ENCODE data around the gene COL27A1. TPM values are rescaled to one million over a fixed set of nuclear protein-coding genes. Genes with fewer than 3 reads are reported as not detected.

The COL27A1 gene
- total RNA-seq, 2 donors from 2014 or later: 8.7 to 54.8 TPM

- no peaks in the 10 kb centered on the region for H3K9me3 ChIP-seq
- no peaks in the 10 kb centered on the region for H3K27me3 ChIP-seq (replicated peaks; ENCODE audit: insufficient read depth)
- DNase-seq (ENCODE audit: low spot score): no peak
- WGBS: 87% methylated on average over 13 of the region's 13 CpGs
- H3K27ac ChIP-seq: no peak overlapping the region
- no peaks in the 10 kb centered on the region for H3K4me1 ChIP-seq (replicated peaks)
- intact Hi-C loops (cut with DNase I): no loop called here
- H3K4me3 ChIP-seq: no peak overlapping the region
- H3K36me3 ChIP-seq: no peaks in the 10 kb centered on the region
- TF ChIP-seq POLR2AphosphoS5 (IDR thresholded peaks at IDR 0.05): no peak
- TF ChIP-seq POLR2A (IDR thresholded peaks at IDR 0.05): no peak
- TF ChIP-seq CTCF (IDR thresholded peaks at IDR 0.05): no peak
These were observed 153.8 kb downstream of the COL27A1 start for GRCh38 chr9:114309096-114309495.

- no peaks in the 10 kb centered on the region for H3K27me3 ChIP-seq (replicated peaks; ENCODE audit: insufficient read depth)
- H3K4me3 ChIP-seq: no peak overlapping the region
- H3K27ac ChIP-seq: no peak overlapping the region
- no peaks in the 10 kb centered on the region for H3K36me3 ChIP-seq
- TF ChIP-seq CTCF (IDR thresholded peaks at IDR 0.05) (no peak), POLR2AphosphoS5 (IDR thresholded peaks at IDR 0.05) (no peak), POLR2A (IDR thresholded peaks at IDR 0.05) (no peak)
- intact Hi-C loops (cut with DNase I): no loop called here
- no peaks in the 10 kb centered on the region for H3K4me1 ChIP-seq (replicated peaks)
- WGBS: 88% methylated on average over 22 of the region's 22 CpGs
- H3K9me3 ChIP-seq: no peaks in the 10 kb centered on the region
- no peak for DNase-seq (ENCODE audit: low spot score)
These were observed 155.4 kb downstream of the COL27A1 start for GRCh38 chr9:114310471-114311450.

GRCh38 chr9:114311571-114312512, 156.5 kb downstream of the COL27A1 start:
- WGBS: 91% methylated on average over 28 of the region's 28 CpGs
- Histone ChIP-seq H3K36me3 (no peaks in the 10 kb centered on the region), H3K9me3 (no peaks in the 10 kb centered on the region), H3K4me1 (replicated peaks) (no peaks in the 10 kb centered on the region), H3K27me3 (replicated peaks; ENCODE audit: insufficient read depth) (no peaks in the 10 kb centered on the region), H3K4me3 (no peak overlapping the region), H3K27ac (no peak overlapping the region)
- intact Hi-C loops (cut with DNase I): no loop called here
- DNase-seq (ENCODE audit: low spot score): no peak
- TF ChIP-seq POLR2AphosphoS5 (IDR thresholded peaks at IDR 0.05) (no peak), CTCF (IDR thresholded peaks at IDR 0.05) (no peak), POLR2A (IDR thresholded peaks at IDR 0.05) (no peak)

- 70% methylated on average over 8 of the region's 8 CpGs for WGBS
- H3K36me3 ChIP-seq: no peaks in the 10 kb centered on the region
- H3K9me3 ChIP-seq: no peaks in the 10 kb centered on the region
- no peaks in the 10 kb centered on the region for H3K27me3 ChIP-seq (replicated peaks; ENCODE audit: insufficient read depth)
- H3K27ac ChIP-seq: no peak overlapping the region
- intact Hi-C loops (cut with DNase I): no loop called here
- no peaks in the 10 kb centered on the region for H3K4me1 ChIP-seq (replicated peaks)
- TF ChIP-seq POLR2A (IDR thresholded peaks at IDR 0.05) (no peak), POLR2AphosphoS5 (IDR thresholded peaks at IDR 0.05) (no peak), CTCF (IDR thresholded peaks at IDR 0.05) (no peak)
- H3K4me3 ChIP-seq: no peak overlapping the region
- no peak for DNase-seq (ENCODE audit: low spot score)
These were observed 157.2 kb downstream of the COL27A1 start for GRCh38 chr9:114312513-114312875.

Data from prostate gland (tissue), 2 donors.